GM12874 (cell line): Measurements from ENCODE around the gene TOR4A.

Experiments used
- TF ChIP-seq, protein P1 (sequence below): IDR thresholded peaks from 2 replicates; pipeline ENCODE4 v1.5.1; 2011; ENCODE audit warnings: low read depth, mild to moderate bottlenecking, control low read depth, low read length, moderate library complexity; ENCODE audit not compliant: insufficient read depth

Gene TOR4A

DNA sequence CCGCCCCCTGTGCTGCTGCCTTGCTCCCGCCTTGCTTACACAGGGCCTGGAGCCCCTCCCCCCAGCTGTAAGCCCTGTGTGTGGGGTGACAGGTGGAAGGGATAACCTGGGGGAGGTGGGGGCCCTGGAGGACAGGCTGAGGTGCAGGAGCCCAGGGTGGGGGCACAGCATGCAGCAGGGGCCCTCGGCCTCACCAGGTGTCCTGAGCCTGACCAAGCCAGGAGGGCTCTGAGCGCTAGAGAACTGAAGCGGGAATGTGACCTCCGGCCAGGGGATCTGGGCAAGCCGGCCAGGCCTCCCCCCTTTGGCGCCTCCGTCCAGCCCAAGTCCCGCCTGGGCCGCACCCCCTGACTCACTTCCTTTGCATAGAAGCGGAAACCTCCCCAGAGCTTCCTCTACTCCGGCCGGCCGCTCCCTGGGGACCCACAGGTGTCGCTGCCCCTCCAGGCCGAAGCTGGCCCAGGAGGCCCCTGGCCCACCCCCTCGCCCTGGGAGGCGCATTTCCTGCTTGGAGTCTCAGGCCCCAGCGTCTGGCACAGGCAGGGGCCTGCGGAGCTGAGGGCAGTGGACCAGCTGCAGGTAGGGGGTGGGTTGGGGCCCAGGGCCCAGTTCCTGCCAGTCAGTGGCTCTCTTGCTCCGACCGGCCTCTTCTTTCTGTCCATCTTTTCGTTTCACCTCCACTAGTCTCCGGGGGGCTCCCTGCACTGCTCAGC lies at the start of gene TOR4A:
TOR4A (plus strand) TSS at position 398 of the 713 bp plus-strand sequence. CDS start 964 bp downstream, outside the sequence.
- TF ChIP-seq, protein P1, sequence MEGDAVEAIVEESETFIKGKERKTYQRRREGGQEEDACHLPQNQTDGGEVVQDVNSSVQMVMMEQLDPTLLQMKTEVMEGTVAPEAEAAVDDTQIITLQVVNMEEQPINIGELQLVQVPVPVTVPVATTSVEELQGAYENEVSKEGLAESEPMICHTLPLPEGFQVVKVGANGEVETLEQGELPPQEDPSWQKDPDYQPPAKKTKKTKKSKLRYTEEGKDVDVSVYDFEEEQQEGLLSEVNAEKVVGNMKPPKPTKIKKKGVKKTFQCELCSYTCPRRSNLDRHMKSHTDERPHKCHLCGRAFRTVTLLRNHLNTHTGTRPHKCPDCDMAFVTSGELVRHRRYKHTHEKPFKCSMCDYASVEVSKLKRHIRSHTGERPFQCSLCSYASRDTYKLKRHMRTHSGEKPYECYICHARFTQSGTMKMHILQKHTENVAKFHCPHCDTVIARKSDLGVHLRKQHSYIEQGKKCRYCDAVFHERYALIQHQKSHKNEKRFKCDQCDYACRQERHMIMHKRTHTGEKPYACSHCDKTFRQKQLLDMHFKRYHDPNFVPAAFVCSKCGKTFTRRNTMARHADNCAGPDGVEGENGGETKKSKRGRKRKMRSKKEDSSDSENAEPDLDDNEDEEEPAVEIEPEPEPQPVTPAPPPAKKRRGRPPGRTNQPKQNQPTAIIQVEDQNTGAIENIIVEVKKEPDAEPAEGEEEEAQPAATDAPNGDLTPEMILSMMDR, result peak; percentile 30; the same call in 1 of the 2 replicates

DNA sequence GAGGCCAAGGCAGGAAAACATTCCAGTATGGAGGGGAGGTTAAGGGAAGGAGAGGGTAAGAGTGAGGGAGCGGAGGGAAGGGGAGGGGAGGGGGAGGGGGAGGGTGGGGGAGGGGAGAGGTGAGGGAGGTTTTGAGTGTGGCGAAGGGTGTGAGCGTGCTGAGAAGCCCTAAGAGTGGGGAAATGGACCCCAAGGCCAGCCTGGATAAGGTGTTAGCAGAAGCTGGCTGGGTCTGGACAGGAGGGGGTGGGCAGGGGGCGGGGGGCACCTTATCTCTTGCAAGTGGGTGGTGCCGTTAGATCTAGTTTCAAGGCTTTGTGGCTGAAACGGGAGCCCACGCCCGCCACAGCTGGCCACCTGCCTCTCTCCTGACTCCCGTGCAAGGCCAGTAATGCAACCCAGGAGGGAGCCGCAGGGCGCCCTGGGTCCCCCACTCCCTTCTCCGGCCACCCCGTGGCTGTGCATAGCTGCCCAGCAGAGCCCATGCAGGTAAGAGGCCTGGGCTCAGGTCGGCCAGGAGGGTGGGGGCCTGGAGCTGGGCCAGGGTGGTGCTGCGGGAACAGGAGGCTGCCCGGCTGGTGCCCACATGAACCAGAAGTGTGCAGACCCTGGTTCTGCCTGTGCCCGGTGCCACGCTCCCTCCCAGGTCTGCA lies 49.5 kb upstream of the TOR4A start:
- TF ChIP-seq, protein P1, result no peak

DNA sequence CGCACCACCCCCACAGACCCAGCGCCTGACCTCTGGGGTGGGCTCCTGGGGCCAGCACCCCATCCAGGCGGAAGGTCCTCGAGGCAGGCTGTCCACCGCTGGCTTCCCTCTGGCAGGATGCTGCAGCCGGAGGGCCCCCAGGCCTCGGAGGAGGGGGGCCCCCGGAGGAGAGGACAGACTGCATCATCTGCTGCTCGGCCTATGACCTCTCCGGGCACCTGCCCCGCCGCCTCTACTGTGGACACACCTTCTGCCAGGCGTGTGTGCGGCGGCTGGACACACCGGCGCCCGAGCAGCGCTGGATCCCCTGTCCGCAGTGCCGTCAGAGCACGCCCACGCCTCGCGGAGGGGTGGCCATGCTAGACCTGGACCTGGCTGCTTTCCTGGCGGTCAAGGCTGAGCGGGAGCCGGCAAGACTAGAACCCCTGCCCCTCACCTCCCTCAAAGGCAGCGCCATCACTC lies 49.0 kb upstream of the TOR4A start:
- TF ChIP-seq, protein P1, result 0 out of 2 replicates have a peak, but pooled peaks have one; percentile 1

DNA sequence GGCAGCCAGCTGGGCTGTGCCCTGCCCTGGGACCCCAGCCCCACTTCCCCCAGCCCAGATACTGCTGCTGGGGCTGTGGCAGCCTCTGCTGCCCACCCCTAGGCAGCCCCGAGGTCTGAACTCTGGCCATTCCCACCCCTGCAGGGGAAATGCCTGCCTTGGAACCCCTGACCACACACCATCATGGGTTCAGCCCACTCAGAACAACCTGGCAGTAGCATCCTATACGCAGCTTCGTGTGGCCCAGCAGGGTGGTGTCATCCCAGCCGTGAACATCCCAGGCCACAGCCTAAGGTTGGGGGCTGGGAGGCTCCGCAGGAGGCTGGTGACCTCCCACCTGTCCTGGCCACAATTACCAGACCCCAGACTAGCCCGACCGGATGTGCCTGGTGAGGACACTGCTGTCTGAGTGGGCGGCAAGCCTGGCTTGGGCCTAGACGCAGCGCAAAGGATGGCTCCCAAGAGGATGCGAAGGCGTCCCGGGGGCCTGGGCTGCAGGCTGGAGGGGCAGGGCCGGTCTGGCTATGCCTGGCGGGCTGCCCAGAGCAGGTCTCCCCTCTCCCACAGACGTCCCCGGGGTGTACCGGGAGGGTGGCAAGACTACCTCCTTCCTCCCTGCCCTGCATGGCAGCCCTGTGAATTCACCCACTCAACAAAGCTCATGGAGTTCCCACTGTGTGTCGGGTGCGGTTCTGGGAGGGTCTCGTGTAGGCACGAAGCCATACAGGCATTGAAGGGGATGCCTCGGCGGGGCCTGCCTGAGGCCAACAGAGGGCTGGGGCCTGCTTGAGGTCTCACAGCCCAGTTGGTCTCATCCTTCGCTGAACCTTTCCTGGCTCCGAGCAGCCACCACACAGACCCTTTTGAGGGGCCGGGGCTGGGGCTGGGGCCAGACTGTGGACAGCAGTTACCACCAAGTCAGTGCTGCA lies 48.3 kb upstream of the TOR4A start:
- TF ChIP-seq, protein P1, result no peak

DNA sequence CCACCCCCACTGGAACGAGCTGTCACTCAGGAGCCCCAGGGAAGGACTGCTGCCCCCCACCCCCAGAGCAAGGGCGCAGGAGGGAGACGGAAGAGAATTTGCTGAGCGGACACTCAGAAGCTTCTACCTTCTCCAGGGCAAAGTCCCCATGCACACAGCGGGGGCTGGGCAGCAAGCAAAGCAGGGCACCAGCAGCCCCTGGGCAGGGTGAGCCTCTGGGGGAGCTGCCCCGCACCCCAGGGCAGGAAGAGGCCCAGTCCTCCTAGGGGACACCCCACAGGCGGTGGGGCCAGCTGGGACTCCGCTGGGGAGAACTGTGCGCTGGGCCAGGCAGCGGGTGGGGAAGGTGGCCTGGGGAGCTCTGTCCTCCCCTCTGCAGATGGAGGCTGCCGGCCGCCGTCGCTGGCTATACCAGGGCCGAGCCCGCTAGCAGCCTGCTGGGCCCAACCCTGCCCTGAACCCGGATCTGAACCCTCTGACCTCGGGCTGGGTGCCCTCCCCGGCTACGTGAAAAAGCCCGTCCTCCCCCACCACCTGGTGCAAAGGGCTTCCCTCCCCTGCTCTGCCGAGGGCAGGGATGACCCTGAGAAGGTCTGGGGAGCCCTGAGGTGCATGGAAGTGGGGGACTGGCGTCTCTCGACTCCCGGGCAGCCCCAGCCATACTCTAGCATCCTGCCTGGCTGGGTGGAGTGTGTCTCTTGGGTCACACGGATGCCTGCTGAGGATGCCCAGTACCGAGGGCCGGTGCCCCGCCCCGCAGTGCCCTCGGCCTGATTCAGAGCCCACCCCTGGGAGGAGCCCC lies 47.4 kb upstream of the TOR4A start:
- TF ChIP-seq, protein P1, result no peak

DNA sequence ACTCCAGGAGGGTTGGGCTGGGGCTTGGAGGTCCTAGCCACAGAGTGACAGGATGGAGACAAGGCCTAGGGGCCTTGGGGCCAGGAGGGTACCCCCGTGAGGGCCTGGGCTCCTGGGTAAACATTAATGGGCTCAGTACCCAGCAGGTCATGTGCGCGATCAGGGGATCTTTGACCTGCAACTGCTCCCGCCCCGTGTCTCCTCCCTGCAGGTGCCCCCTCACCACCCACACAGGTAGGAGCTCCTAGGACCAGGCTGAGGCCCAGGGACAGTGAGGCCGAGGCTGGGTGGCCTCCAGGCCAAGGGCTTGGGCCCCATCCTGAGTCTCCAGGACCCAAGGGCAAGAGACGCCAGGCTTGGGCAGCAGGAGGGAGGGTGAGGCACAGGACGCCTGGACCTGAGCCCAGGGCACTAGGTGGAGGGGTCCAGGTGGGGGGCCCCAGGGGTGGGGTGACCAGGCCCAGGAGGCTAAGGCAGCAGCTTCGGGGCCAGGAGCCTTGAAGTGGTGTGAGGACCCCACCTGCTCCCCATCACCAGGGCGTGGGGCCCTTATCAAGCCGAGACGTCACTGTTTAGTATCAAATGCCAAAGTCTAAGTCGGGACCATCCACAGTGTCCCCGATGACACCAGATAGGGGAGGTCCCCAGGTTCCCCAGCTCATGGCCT lies 46.7 kb upstream of the TOR4A start, which contains the start of gene SLC34A3:
SLC34A3 (plus strand) TSS at position 197 of the 667 bp plus-strand sequence. CDS start 802 bp downstream, outside the sequence.
- TF ChIP-seq, protein P1, result no peak
